Right lobe of liver (tissue), 4 donors: Measurements from ENCODE around the gene RASGRP1.

Source experiments
- POLR2A ChIP-seq: fragments of 450-650 bp; IDR thresholded peaks from one replicate; pipeline ENCODE4 v1.6.1; 2017; ENCODE audit warnings: antibody characterized with exemption, mild to moderate bottlenecking
- TF ChIP-seq, protein P1 (sequence below), 4 donors: fragments of 200-600 bp in 3 of 4; fragments of 450-650 bp in 1 of 4; IDR thresholded peaks; one replicate each; pipeline versions ENCODE4 v1.5.1 to v1.8.0; 2016 to 2022; ENCODE audit warnings: antibody characterized with exemption in 4 of 4, mild to moderate bottlenecking in 2 of 4
- donor health status: DM: no; HTN: no; CAD: no.
- donor health status: DM: no; HTN: no; CAD: no.
- donor health status: DM: no; HTN: yes; CAD: no.

DNA sequence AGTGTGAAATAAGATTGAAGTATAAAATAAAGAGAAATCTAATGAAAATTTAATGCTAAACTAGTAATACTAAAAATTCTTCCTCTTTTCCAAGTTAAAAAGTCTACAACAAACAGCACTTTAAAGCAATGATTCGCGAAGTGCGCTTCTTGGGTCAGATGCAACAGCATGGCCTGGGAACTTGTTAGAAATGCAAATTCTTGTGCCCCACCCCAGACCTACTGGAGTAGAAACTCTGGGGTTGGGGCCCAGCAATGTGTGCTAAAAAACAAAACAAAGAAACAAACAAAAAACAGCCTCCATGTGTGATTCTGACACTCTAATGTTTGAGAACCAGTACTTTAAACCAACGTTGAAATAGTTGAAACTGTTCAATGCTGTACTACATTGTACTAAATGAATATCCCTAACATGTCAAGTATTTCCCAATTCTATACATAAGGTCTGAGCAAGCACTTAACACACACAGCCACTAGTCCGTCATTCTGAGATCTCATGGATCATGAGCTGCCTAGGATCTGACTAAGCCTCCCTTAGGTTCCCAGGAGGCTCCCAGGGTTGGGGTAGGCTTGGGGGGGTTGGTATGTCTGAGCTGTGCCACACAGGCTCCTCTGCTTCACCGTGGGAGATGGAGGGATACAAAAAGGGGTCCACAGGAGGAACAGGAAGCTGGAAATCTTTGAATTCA, 6.1 kb downstream of the RASGRP1 start:
- TF ChIP-seq, protein P1, sequence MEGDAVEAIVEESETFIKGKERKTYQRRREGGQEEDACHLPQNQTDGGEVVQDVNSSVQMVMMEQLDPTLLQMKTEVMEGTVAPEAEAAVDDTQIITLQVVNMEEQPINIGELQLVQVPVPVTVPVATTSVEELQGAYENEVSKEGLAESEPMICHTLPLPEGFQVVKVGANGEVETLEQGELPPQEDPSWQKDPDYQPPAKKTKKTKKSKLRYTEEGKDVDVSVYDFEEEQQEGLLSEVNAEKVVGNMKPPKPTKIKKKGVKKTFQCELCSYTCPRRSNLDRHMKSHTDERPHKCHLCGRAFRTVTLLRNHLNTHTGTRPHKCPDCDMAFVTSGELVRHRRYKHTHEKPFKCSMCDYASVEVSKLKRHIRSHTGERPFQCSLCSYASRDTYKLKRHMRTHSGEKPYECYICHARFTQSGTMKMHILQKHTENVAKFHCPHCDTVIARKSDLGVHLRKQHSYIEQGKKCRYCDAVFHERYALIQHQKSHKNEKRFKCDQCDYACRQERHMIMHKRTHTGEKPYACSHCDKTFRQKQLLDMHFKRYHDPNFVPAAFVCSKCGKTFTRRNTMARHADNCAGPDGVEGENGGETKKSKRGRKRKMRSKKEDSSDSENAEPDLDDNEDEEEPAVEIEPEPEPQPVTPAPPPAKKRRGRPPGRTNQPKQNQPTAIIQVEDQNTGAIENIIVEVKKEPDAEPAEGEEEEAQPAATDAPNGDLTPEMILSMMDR (IDR thresholded peaks at IDR 0.05), result no peak
- no peak for TF ChIP-seq POLR2A
